Endometrium (tissue), 2 donors: ENCODE measurements around the gene PATE3.

Source experiments
- FAIRE-seq: peaks from 2 replicates; lab custom pipeline; 2012; peaks lifted over from hg19 to GRCh38; lab: Jason Lieb, UNC
- donor health status: control.
- donor health status: control.

Gene PATE3

GRCh38 chr11:125787827-125788226 lies at the start of gene PATE3:
Gene PATE3 (plus strand): TSS chr11:125788127. CDS start chr11:125788152, 25 bp downstream.
- FAIRE-seq, result no peak

- no peak for FAIRE-seq
Measured at GRCh38 chr11:125740617-125741016, 47.3 kb upstream of the PATE3 start.

- no peak for FAIRE-seq
Measured at GRCh38 chr11:125743681-125744080, 44.2 kb upstream of the PATE3 start.

GRCh38 chr11:125745979-125746378 lies 41.9 kb upstream of the PATE3 start, which contains the start of gene PATE1:
Gene PATE1 (plus strand): TSS chr11:125746279. CDS start chr11:125746305, 26 bp downstream.
- FAIRE-seq, result no peak

GRCh38 chr11:125750629-125751028 lies 37.3 kb upstream of the PATE3 start:
- FAIRE-seq, result no peak

GRCh38 chr11:125756050-125756449 lies 31.9 kb upstream of the PATE3 start:
- no peak for FAIRE-seq

- no peak for FAIRE-seq
Measured at GRCh38 chr11:125762445-125762844, 25.5 kb upstream of the PATE3 start.

- no peak for FAIRE-seq
Measured at GRCh38 chr11:125763483-125763882, 24.4 kb upstream of the PATE3 start.

- no peak for FAIRE-seq
Measured at GRCh38 chr11:125766251-125766650, 21.7 kb upstream of the PATE3 start.

- no peak for FAIRE-seq
Measured at GRCh38 chr11:125768336-125769046, 19.4 kb upstream of the PATE3 start.

- FAIRE-seq, result no peak
Measured at GRCh38 chr11:125770583-125770982, 17.3 kb upstream of the PATE3 start.

GRCh38 chr11:125772834-125773505 lies 15.0 kb upstream of the PATE3 start:
- FAIRE-seq, result no peak

- FAIRE-seq, result no peak
Measured at GRCh38 chr11:125773516-125773915, 14.4 kb upstream of the PATE3 start.

GRCh38 chr11:125777309-125777708 lies 10.6 kb upstream of the PATE3 start:
- no peak for FAIRE-seq

GRCh38 chr11:125778728-125779127 lies 9.2 kb upstream of the PATE3 start, which contains the start of gene PATE2:
Gene PATE2 (minus strand): TSS chr11:125778828. CDS start chr11:125778773, 55 bp downstream.
- no peak for FAIRE-seq

- FAIRE-seq, result no peak
Measured at GRCh38 chr11:125784678-125785077, 3.2 kb upstream of the PATE3 start.

- FAIRE-seq, result no peak
Measured at GRCh38 chr11:125790825-125791224, 2.9 kb downstream of the PATE3 start.

- FAIRE-seq, result no peak
Measured at GRCh38 chr11:125797641-125798040, 9.7 kb downstream of the PATE3 start.

GRCh38 chr11:125799808-125800207 lies 11.9 kb downstream of the PATE3 start:
- no peak for FAIRE-seq

- no peak for FAIRE-seq
Measured at GRCh38 chr11:125802387-125802786, 14.5 kb downstream of the PATE3 start.

GRCh38 chr11:125807909-125808308 lies 20.0 kb downstream of the PATE3 start:
- FAIRE-seq, result no peak

GRCh38 chr11:125833016-125833415 lies 45.1 kb downstream of the PATE3 start, which contains the start of gene PATE4:
Gene PATE4 (plus strand): TSS chr11:125833316. CDS start chr11:125833360, 44 bp downstream.
- no peak for FAIRE-seq

GRCh38 chr11:125835748-125836147 lies 47.8 kb downstream of the PATE3 start:
- FAIRE-seq, result no peak
